ENCODE data around the gene LIN28A.
"Not testable (repeated sequence)": the region's sequence is repeated elsewhere in the genome, so short reads cannot be mapped to it uniquely, and the experiment has no call there.

LIN28A gene

DNA sequence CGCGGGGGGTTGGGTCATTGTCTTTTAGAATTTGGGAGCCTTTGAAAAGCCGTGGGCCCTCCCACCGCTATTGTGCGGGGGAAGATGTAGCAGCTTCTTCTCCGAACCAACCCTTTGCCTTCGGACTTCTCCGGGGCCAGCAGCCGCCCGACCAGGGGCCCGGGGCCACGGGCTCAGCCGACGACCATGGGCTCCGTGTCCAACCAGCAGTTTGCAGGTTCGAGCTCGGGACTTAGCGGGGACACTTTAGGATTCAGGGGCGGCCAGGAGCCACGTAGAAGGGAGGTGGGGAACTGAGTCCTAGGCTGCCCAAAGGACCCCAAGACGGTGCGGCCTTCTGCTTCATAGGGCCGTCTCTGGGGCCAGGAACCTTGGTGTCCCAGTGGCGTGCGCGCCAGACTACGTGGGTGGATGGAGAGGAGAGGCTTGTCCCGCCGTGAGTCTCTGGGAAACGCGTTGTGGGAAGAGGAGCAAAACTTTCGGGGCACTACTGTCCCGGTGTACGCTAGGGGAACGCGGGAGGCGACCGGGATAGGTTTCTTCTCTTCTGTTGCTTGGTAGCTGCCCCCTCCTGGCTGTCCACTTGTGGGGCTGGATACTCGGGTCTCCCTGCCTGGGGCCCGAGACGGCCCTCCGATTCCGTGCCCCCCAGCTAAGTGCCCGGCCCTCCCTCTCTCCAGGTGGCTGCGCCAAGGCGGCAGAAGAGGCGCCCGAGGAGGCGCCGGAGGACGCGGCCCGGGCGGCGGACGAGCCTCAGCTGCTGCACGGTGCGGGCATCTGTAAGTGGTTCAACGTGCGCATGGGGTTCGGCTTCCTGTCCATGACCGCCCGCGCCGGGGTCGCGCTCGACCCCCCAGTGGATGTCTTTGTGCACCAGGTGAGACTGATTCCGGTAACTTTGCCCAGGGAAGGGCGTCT is at the start of gene LIN28A:
TSS of gene LIN28A (plus strand) at position 112 of the 918 bp plus-strand sequence. CDS start at position 187, 75 bp downstream.
- no peak for FAIRE-seq

DNA sequence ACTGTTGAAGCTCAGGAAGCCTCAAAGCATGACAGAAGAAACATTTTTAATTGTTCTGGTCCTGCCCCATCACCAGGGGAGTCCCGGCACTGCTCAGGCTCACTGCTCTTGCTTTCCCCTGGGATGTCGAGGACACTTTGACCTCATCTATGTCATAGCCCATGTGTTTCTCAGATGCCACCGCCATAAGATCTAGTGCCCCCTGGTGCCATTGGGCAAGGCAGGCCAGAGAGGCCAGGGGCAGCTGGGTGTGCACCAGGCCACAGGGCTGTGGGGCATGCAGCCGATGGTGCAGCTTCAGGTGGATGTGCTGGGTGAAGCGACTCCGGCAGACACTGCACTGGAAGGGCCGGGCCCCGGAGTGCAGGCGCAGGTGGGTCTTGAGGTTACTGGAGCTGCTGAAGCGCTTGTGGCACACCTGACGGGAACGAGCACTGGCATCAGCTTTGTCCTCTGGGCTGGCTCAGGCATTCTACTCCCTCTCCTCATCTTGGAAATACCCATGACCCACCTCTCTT is 49.0 kb upstream of the LIN28A start:
- FAIRE-seq, result no peak

DNA sequence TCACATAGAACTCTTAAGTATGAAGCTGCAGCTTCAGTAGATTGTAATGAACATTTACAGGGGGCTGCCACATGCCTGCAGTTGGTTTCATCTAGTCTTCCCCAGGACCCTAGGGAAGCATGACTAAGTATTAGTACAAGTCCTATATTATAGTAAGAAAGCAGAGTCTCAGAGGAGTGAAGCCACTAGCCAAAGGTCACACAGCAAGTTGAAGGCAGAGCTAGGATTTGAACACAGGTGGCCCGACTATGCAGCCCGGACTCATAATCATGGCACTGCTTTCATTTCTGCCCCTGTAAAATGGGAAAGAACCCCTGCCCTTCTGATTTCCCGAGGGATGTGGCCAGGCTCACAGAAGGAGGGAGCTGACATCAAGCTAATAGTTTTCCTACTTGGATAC is 48.3 kb upstream of the LIN28A start:
- no peak for FAIRE-seq

DNA sequence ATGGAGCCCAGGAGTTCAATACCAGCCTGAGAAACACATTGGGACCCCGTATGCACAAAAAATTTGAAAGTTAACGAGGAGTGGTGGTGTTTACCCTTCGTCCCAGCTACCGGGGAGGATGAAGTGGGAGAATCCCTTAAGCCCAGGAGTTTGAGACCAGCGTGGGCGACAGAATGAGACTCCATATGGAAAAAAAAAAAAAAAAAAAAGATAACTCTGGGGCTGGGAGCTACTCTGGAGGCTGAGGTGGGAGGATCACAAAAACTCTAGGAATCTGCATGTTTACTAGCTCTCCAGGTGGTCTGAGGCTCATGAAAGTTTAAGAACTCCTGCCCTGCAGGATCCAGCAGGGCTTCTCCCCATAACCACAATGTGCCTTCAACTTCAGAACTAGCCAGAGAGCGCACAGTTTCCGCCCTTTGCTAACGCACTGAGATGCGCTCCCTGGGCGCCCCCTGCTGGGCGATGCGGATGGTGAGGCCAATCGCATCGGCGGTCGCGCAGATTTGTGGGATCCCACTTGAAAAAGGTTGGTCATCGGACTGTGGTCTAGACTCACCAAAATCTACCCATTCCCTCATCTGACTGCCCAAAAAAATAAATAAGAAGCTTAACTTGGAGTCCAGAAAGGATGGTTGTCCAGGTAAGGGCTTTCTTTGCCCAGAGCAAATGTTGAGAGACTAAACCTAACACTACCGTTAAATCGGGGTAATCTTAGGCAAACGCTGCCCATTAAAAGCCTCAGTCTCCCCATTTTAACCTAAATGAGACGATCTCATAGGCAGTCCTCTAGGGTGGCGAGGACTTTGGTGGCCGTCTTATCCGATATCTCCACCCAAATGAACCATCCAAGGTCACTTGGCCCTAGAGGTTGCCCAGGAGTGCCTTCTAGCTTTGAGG is 46.8 kb upstream of the LIN28A start:
- FAIRE-seq, result no peak

DNA sequence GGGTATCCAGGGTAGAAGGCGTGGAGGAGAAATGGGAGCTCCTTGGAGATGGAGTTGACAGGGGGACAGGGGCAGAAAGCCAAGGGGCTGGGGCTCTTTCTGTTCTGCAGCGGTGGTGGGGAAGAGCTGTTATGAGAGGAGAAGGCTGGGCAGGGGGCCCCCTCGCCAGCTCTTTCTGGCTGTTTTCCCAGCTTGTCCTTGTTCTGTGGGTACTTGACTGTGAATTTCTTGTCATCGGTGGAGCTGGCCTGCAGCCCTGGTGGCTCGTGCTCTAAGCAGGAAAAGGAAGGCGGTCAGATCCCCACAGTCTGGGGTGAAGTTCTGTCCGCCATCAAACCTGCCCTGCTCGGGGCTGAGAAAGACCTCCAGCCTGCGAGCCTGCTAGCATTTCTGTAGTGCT is 45.7 kb upstream of the LIN28A start:
- FAIRE-seq, result no peak

DNA sequence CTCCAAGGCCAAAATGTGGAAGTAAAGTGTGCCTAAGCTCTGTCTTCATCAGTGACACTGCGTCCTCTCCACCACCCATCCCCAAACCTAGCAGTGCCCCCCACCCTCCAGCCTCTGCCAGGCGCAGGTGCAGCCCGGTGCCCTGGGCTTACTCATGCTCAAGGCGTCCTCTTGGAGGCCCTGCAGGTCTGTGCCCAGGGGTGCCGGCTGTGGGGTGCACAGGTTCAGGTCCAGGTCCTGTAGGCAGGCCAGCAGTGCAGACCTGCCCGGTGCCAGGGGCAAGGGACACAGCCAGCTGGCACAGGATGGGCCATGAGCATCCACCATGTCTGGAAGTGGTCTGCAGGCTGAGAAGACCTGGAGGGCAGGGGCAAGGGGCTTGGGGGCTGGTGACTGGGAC is 43.2 kb upstream of the LIN28A start:
- FAIRE-seq, result no peak

- FAIRE-seq, result no peak
Observed at GRCh38 chr1:26368006-26368405, 42.6 kb upstream of the LIN28A start.

DNA sequence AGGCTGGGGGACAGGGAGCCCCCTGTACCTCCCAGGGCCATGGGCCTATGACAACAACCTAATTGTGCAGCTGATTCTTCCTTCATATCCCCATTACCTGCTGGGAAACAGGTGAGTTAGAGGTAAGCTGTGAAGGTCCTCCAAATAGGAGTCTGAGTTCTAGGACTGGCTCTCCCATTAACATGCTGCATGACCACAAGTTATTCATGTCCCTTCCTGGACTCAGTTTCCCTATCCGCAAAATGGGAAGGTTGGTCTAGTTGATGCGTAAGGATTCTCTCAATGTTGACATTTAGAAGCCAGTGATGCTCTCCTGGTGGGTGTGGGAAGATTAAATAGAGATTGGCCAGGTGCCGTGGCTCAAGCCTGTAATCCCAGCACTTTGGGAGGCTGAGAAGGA is 42.1 kb upstream of the LIN28A start:
- FAIRE-seq, result no peak

DNA sequence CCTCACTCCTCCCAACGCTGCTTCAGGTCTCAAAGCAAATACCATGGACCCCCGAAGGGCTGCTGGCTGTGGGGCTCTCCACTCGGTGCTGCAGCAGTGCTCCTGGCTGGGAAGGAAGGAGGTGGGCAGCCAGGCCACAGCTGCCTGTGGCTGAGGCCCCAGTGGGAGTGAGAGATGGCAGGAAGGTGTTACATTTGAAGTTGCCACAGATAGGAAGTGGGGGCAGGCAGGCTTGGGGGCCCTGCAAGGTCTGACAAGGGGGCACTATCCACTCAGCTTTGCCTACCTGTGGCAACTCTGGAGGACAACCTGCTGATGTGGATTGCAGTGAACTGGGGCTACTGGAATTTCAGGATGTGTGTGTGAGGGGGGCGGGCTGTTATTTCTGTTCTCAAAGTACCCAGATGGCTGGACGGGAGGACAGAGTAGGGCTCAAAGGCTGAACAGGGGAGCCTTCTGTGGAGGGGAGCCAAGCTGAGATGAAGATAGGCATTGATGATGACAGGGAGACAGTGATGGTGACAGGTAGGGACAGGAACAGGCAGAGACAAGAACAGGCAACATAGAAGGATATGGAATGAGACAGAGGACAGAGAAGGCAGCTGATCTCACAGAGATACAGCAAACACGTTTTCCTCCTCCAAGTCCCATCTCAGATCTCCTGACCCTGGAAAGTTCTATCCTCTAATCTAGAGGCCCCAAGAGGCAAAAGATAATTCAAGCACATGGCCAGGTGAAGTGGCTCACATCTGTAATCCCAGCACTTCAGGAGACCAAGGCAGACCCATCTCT is 39.8 kb upstream of the LIN28A start:
- FAIRE-seq, result no peak

- no peak for FAIRE-seq
Observed at GRCh38 chr1:26372039-26372438, 38.6 kb upstream of the LIN28A start.

DNA sequence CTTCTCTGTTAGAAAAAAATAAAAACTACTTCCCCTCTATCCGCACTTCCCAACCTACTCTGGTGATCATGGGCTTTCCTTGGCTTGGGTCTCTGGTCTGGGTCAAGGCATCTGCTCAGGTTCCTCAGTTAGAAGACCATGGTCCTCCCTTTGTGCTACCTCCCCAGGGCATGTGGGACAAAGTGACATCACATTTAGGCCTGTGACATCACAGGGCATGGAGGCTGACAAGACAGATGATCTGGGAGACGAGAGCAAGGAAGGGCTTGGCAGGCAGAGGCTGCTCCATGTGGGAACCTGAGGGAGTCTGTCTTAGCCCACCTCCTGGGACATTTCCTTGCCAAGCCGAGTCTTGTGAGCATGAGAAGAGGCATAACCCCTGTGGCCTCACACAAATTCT is 38.0 kb upstream of the LIN28A start, which contains the start of gene ZNF683:
TSS of gene ZNF683 (minus strand) at position 140 of the 400 bp plus-strand sequence. CDS start 4,179 bp downstream, outside the sequence.
- FAIRE-seq, result not testable (repeated sequence)

- no peak for FAIRE-seq
Observed at GRCh38 chr1:26373281-26373680, 37.3 kb upstream of the LIN28A start.

GRCh38 chr1:26373789-26374188 is 36.8 kb upstream of the LIN28A start:
- no peak for FAIRE-seq

DNA sequence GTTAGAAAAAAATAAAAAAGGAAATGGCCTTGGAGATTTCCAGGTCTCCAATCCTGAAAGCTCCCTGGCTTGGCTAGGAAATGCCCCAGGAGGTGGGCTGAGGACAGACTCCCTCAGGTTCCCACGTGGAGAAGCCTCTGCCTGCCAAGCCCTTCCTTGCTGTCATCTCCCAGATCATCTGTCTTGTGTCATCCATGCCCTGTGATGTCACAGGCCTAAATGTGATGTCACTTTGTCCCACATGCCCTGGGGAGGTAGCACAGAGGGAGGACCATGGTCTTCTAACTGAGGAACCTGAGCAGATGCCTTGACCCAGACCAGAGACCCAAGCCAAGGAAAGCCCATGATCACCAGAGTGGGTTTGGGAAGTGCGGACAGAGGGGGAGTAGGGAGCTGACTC is 36.3 kb upstream of the LIN28A start:
- not testable (repeated sequence) for FAIRE-seq

GRCh38 chr1:26375081-26375480 is 35.5 kb upstream of the LIN28A start:
- no peak for FAIRE-seq

- FAIRE-seq, result no peak
Observed at GRCh38 chr1:26376050-26376449, 34.6 kb upstream of the LIN28A start.

DNA sequence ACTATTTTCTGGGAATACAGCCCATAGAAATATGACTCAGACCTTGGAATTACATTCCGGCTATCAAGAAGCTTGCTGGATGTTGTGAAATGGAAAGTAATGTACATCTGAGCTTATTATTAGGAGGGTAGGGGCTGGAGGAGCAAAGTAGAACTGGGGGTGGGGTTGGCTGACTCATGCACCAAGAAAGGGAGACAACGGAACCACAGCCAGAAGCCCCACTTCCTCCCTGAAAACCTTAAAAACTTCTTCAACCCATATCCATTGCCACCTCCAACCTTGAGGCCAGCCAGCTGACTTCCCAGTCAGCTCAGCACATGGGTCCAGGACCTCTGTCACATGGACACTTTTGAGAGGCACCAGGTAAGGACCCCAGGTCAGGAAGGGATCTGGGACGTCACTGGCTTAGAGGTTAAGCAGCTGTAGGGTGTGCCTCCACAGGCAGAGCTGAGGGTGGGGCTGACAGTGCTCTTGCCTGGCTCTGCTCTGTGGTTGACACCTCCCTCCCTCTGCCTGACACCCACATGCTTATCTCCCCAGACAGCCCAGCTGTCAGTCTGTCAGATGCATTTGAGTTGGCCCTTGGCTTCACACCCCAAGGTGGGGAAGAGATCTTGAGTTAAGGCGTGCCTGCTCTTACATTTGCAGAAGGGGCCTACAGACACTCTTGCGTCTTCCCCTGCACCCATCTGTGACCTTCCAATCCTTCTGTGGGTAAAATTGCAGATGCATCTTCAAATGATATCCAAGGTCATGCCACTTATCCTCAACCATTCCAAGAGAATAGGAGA is 32.3 kb upstream of the LIN28A start:
- no peak for FAIRE-seq

- FAIRE-seq, result no peak
Observed at GRCh38 chr1:26378879-26379251, 31.8 kb upstream of the LIN28A start.

DNA sequence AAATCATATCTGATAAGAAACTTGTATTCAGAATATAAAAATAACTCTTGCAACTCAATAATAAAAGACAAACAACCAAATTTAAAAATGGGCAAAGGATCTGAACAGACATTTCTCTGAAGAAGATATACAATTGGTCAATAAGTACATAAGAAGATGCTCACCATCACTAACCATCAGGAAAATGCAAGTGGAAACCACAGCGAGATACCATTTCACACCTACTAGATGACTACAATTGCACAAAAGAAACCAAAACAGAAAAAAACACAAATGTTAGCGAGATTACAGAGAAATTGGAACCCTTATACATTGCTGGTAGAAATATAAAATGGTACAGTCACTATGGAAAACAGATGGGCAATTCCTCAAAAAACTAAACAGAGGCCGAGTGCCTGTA is 26.5 kb upstream of the LIN28A start:
- no peak for FAIRE-seq

DNA sequence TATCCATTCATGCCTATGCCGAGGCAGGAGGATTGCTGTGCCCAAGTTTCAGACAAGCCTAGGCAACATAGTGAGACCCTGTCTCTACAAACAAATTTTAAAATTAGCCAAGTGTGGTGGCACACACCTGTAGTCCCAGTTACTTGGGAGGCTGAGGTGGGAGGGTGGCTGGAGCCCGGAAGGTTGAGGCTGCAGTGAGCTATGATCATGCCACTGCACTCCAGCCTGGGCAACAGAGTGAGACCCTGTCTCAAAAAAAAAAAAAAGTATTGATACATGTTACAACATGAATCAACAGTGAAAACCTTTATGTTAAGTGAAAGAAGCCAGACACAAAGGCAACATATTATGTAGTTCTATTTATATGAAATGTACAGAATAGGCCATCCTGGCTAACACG is 25.6 kb upstream of the LIN28A start:
- FAIRE-seq, result not testable (repeated sequence)

DNA sequence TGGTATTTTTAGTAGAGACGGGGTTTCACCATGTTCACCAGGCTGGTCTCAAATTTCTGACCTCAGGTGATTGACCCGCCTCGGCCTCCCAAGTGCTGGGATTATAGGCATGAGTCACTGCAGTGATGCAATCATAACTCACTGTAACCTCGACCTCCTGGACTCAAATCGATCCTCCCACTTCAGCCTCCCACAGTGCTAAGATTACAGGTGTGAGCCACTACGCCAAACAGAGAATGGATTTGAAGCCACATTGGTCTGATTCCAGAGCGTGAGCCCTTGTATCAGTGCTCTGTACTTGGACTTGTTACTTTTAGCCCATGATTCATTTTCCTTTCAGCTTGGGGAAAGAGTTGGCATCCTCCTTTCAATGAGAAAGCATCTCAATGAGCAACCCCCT is 23.2 kb upstream of the LIN28A start:
- no peak for FAIRE-seq

Measured in islet of Langerhans (tissue), 1 donor.